NCI-H2196 treated with DMSO at 0.1 percent for 48 hours (cell line): Measurements from ENCODE around the gene CCDC9.

Source experiments
- DNase-seq: peaks from one replicate; lab custom pipeline; 2025; ENCODE audit not compliant: unreplicated experiment; lab: John Stamatoyannopoulos, UW

The CCDC9 gene

DNA sequence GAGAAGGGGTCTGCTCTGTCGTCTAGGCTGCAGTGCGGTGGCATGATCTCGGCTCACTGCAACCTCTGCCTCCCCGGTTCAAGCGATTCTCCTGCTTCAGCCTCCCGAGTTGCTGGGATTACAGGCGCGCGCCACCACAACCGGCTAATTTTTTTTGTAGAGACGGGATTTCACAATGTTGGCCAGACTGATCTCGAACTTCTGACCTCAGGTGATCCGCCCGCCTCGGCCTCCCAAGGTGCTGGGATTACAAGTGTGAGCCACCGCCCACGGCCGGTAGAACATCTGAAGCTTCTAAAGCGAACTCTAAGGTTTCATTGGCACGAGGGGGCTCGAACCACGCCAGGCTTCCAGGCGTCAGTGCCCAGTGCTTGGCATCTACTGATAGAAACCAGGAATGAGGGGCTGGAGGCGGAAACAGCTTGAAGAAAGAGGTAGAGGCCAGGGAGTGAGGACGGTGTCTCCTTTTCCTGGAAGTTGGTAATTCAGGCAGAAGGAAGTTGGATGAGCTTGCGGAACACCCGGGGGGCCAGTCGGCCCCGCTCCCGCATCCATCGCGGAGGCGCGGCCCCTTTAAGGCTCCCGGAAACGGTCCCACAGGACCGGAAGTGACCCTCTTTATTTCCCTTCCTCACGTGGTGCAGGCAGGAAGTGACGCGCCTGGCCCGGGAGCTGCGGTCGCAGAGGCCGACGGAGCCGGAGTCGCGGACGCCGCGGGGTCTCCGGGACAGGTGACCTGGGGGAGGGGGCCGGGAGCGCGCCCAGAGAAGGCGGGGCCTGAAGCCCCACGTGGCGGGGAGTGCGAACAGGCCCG lies at the start of gene CCDC9:
Gene CCDC9, plus strand, starts transcription at position 647 of the 814 bp plus-strand sequence. CDS start 1,876 bp downstream, outside the sequence.
- peak; percentile 99 for DNase-seq

DNA sequence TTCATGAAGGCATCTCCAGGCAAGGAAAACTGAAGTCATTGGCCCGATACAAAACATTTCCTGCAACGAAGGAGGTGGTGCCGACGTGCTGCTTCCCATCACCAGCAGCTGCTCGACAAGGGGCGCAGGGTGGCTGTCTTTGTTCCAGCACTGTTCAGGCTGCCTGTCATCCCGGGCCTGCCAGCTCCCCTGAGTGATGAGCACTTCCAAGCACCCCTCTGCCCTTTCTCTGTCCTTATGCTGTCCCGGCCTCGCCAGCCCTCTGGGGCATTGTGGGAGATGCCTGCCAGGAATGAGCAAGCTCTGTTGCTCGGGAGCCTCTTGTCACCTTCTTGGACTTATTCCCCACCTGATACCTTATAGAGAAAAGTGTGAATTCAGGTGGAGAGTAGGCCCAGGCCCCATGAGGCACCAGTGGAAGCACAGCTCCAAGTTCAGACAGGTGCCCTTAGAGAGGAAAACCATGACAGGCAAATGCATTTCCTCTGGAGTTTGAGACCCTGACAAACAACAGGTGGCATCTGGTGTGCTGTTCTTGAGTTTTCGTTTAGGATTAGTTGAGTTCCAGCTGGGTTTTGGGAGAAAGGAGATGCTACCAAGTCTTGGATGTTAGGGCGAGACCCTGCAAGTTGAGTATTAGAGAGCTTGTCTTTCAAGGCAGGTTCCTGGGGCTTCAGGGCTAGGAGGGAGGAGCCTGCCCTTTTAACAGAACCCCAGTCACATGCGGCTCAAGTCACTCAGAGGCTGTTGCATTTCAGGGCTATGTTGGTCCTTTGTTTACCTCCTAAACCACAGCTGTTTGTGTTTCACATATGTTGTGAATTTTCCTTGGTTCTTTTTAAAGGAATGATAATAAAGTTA lies 46.8 kb upstream of the CCDC9 start:
- DNase-seq = no peak

DNA sequence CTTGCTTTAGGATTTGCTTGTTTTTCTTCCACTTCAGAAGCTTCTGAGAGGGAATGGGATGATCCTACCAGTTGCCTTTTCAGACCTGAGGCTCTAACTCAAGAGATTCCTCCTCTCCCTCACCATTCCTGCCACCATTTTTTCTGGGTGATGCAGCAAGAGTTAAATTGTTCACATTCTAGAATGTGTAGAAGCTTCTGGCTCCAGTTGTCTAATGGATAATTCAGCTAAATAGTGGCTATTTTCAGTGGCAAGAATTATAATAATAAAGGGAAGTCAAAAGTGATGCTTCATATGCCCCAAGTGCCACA lies 46.2 kb upstream of the CCDC9 start:
- DNase-seq = no peak

DNA sequence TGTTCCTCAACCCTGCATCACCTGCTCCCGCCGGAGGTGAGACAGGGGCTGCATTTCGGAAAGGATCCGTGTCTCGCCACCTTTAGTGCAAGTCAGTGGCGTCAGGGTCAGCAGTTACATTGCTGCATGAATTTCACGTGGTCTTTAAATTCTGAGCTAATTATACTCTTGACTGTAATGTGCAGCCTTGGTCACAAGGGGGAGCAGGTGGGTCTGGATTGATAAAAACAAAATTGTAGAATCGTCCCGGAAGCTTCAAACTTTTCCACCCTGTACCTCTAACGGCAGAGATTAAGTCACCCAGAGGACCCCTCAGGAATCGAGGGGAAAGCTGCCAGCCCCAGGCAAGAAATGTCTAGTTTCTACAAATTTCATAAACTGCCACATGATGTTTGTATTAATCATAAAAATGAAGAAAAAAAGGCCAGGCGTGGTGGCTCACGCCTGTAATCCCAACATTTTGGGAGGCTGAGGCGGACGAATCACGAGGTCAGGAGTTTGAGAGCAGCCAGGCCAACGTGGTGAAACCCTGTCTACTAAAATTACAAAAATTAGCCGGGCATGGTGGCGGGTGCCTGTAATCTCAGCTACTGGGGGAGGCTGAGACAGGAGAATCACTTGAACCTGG lies 45.5 kb upstream of the CCDC9 start:
- peak; percentile 42 for DNase-seq

DNA sequence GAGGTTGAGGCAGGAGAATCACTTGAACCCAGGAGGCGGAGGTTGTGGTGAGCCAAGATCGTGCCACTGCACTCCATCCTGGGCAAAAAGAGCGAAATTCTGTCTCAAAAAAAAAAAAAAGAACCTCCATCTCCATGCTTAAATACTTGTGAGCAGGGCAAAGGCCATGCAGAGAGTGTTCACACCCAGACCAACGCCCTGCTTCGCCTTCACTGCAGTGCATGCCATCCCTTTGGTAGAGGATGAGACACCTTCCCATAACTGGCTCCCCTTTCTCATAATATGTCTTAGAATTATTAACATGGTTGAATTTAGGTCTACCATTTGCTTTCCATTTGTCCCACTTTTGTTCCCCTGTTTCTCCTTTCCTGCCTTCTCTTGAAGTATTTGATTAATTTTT lies 40.7 kb upstream of the CCDC9 start:
- no peak for DNase-seq

DNA sequence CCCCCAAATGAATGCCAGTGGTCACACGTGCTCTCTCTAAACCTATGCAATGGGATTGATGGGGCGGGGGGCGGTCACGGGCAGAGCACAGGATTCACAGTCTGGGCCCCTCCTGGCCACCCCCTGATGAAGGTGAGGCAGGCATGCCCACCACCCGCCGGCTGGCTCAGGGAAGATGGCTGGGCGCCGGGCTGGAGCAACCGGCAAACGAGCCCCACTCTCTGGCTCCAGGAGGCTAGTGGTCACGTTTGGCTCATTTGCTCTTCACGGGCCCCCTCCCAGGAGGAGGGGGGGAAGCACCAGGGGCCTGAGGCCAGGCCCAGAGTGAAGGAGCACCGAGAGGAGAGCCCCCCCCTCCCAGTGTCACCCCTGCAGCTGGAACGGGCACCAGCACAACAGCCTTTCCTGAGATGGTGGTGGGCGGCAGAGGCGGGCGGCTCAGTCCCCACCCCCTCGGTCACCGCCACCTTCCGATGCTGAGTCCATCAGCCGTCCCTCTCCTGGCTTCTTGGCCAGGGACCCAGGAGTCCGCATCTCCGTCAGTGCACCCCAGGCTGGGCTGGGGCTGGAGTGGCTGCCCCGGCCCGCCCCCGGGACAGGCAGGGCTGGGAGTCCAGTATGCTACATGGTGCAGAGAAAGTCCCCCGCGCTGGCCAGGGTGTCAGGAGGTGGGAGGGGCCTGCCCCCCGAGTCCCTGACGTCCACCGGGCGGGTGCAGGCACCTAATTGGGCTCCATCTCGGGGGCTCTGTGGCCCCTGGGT lies 35.1 kb upstream of the CCDC9 start:
- DNase-seq = no peak

DNA sequence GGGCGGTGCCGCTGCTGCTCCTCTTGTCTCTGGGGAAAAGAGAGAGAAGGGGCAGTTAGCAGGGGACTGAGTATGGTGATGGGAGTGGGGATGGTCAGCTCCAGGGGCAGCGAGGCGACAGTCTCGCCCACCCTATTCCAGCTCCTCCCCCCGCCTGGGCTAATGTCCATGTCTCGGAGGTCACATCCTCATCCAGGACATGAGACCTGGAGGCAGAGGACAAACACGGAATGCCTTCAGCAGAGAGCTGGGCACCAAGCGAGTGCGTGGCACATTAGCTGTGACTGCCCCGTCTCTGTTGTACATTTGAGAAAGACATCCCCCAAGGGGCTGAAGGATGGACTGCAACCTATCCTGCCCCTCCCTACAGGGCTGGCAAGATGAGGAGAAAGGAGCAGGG lies 34.4 kb upstream of the CCDC9 start:
- no peak for DNase-seq

DNA sequence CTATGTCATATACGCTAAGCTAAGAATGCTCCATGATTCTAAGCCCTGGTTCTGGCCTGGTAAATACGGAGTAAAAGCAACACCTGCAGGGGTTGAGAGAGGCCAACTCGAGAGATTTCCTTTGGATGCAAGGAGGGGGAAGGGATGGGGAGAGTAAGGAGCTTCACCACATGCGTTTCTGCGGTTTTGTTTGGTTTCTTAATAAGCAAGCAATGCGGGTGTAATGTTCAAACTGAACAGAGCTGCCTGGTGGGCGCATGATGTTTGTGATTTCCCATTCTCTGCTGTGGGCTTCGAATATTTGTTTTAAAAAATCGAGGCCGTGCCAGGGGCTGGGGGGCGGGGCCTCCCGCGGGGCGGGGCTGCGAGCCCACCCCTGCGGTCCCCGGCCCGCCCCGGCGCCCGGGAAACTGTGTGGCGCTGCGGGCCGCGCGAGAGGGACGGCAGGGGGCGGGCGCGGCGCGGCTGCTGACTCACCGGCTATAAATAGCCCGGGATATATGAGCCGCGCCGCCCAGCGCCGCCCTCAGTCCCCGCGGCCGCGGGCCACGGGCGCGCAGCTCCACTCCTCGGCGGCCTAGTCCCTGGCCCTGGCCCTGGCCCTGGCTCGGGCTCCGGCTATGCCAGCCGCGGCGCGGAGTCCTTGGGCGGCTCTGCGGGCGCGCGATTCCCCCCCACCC lies 30.4 kb upstream of the CCDC9 start:
- peak; percentile 84 for DNase-seq

DNA sequence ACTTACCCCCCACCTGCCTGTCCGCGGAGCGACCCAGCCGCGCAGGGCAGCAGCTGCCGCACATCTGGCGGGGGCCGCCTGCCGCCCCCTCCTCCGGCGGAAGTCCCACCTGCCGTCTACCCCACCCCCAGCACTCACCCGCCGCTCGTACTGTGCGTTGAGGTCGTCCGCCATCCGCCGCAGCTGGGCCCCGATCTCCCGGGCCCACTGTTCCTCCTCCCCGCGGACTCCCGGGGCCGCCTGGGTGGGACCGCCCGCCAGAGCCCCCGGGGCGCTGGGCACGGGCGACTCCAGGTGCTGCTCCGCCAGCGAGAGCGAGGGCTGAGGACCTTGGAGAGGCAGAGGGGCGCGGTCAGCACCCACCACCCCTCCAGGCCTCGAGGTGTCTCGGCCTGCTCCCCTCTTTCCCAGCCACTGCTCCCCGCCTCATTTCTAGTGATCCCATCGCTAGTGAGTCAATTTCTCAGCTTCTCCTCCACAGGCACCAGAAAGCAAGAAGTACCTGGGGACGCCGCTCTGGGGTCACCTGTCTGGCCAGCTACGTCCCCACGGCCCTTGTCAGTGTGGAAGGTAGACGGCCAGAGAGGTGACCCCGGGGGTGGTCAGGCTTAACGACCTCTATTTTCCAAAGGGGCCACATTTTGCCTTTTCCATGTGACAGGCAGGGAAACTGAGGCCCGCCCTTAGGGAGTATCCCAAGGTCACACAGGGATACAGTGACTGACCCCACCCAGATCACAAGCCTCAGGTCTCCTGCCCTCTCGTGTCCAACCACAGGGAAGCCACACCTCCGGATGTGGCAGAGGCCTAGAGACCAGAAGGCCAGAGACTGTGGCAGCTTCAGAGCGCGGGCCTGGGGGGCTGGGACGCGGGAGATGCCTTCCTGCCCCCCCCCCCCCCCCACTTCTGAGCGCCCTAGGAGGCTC lies 29.6 kb upstream of the CCDC9 start:
- peak; percentile 31 for DNase-seq

DNA sequence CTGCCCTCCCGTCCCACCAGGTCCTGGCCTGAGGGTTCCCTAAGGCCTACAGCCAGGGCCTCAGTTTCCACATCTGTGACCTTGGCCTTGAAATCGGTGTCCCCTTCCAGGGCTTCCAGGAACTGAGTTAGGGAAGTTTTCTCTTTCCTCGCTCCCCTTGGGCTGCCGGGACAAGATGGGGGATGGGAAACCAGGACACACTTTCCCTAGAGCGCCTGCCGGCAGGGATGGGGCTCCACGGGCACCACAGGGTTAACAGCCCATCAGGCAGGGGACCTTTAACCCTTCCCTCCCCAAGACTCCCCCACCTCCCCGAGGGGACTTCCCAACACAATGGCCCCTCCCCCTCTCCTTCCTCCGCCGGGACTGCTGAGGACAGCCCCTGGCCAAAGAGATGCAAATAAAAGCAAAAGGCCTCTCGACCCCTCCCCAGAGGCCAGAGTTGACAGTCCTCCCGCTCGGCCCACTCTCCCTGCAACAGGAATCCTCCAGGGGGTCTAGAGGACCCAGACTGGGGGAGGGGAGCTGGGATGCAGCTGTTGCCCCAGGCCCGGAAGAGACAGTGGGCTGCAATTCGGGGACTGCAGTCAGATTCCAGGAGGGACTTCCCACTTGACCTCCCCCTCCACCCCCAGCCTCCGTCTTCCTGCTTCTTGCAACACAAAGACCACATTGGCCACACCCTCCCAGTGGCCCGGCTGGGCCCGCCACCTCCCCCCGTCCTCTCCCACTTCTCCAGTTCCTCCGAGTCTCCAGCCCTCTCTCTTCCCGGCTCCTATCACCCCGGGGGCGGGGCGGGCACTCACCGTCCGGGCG lies 28.8 kb upstream of the CCDC9 start:
- DNase-seq = peak; percentile 42

DNA sequence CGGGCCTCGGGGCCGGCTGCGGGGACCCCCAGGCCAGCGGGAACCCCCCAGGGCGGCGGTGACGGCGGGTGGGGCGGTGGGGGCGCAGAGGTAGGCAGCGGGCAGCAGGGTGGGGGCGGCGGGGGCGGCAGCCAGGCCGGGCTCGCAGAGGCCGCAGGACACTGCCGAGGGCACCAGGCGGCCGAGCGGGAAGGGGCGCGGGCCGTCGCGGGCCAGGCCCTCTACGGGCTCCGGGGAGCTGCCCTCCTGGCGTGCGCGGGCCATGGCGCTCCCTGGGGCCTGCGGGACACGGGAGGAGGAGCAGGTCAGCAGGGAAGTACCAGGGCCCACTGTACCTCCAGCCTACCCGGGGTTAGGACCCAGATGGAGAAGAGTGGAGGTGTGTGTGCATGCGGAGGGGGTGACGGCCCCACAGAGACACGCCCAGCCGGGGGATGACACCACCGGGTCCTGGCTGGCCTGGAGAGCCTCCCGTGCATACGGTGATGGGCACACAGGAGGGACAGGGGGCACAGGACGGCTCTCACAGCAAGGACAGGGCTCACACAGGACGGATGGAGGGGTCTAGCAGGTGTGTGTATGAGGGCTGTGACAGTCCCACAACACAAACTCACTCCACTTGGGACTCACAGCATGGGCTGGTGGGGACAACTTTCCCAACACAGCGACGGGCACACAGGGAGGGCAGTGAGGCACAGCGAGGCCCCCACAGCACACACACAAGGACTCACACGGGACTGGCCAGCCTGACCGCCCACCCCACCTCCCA lies 28.0 kb upstream of the CCDC9 start:
- no peak for DNase-seq

DNA sequence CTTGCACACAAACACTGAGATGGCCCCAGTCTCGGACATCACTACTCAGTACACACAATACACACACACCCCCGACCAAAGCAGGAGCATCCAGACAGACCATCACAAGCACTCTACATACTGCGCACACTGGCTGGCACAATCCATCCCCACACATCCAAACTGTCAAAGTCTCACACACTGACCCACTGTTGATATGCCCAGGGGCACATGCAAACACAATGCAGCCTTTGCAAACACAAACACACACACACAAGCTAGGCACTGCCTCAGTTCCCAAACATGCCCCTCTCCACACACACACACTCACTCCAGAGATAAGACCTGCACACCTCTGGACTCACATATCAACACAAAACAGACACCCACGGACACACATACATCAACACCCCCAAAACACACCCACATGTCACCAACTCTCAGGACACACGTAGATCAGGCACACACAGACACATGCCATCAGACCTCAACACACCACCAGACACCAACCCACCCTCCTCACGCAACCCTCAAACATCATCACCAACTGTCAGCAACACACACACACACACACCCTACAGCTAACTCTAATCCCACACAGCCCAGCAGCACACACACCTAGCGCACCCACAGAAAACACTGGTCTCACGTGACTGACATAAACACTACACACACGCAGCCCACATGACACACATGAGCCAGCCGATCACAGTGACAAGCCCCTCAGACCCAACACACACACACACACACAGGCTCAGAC lies 27.2 kb upstream of the CCDC9 start:
- no peak for DNase-seq

DNA sequence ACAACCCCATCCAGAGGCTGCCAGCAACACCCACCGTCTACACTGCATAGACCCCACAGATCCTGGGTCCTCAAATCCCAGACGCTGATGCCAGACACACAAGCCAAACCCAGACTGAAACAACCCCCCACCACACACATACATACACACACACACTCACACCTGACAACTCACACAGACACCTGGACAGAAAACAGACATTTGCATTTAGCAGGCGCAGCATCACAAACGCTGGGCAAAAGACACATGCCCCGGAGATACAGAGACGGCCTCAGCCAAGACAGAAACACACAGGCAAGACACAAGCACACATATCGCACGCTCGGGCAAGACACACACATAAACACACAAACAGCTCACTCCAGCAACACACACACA lies 26.7 kb upstream of the CCDC9 start:
- no peak for DNase-seq

DNA sequence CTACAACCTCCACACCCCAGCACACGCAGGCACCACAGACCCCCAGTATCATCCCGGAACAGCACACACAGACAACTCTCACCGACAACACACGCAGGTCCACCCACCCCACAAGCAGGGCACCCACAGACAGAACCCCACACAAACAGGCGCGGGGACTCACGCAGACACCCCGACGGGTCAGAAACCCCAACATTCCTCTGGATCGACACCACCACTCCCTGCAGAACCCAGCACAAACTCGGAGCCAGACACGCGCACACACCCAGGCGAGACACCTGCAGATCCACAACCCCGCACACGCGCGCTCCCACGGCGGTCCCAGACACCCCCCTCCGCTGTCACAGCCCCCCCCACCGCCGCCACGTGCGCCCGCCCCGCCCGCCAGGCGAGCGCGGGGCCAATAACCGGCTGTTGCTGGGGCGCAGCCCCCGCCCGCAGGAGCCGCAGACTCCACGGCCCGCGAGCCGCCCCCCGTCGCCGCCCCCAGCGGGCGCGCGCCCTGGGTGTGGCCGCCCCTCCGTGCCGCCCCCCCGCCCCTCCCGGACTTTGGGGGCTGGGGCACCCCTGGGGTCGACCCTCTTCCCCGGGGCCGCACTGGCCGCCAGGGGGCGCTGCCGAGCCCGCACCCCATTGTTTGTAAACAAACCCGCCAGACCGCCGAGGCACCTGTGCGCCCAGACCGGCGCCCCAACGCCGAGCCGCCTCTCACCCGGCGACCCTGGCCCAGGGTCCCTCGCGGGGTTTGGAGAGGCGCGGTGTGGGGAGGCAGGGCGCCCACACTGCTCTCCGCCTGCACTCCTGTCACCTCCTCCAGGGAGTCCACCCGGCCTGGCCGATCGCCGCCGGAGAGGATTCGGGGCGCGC lies 26.0 kb upstream of the CCDC9 start:
- no peak for DNase-seq

DNA sequence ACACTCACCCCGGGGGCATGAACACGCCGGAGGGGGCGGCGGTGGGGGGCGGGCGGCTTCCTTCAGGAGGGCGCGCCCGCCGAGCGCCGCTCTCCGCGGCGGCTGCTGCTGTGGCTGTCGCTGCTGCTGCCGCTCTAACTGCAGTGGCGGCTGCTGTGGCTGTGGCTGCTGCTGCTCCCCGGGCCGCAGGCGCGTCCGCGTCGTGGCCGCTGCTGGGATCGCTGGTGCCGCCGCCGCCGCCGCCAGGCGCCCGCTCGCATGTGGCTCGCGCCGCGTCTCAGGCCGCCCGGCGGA lies 25.5 kb upstream of the CCDC9 start, which contains the start of gene BBC3:
Gene BBC3, minus strand, starts transcription at position 279 of the 294 bp plus-strand sequence. CDS start 2,768 bp downstream, outside the sequence.
- no peak for DNase-seq
